HEK293T (cell line): Measurements from ENCODE around the gene KLHL29.

ENCODE experiments used
- BHLHE40 ChIP-seq: fragments of 450-650 bp; IDR thresholded peaks from 2 replicates; pipeline ENCODE4 v1.6.1; 2016; ENCODE audit warnings: mild to moderate bottlenecking, moderate library complexity, borderline replicate concordance
- FOXM1 ChIP-seq: fragments of 450-650 bp; IDR thresholded peaks from 2 replicates; pipeline ENCODE4 v1.6.1; 2017; ENCODE audit warnings: mild to moderate bottlenecking, borderline replicate concordance
- L3MBTL2 ChIP-seq: fragments of 450-650 bp; conservative IDR thresholded peaks from 2 replicates; pipeline ENCODE4 v1.6.1; 2016; ENCODE audit warnings: mild to moderate bottlenecking
- ZNF384 ChIP-seq: fragments of 450-650 bp; IDR thresholded peaks from 2 replicates; pipeline ENCODE4 v1.6.1; 2016

- no peak for TF ChIP-seq FOXM1
- no peak for TF ChIP-seq ZNF384
- TF ChIP-seq BHLHE40: no peak
- TF ChIP-seq L3MBTL2: no peak
These were observed 96.2 kb downstream of the KLHL29 start for GRCh38 chr2:23480957-23481797.
